Common myeloid progenitor, CD34-positive (primary cell): ENCODE measurements around the gene SH3PXD2B.

Experiments
- CTCF ChIA-PET: fragments of 350-600 bp; sonication (Branson Sonifier 250); formaldehyde crosslinking; loops from one replicate; lab custom pipeline; 2021; ENCODE audit warnings: antibody characterized with exemption; lab: Charles Lee
- POLR2A ChIA-PET: fragments of 350-600 bp; sonication (Branson Sonifier 250); formaldehyde crosslinking; loops from one replicate; lab custom pipeline; 2021; ENCODE audit warnings: antibody characterized with exemption; lab: Charles Lee
- DNase-seq, 3 donors: peaks; one replicate each; pipeline versions ENCODE4 v3.0.0 to v3.0.0-alpha.2; 2013
- H3K27ac ChIP-seq, 2 experiments: 1 replicate in 1 of 2; 2 replicates in 1 of 2; pipeline ENCODE4 v1.7.0; 2013; ENCODE audit warnings: inconsistent platforms in 2 of 2, low read length in 2 of 2, mild to moderate bottlenecking in 2 of 2, low read depth in 1 of 2, moderate library complexity in 1 of 2; ENCODE audit not compliant: severe bottlenecking in 2 of 2, insufficient read depth in 1 of 2, poor library complexity in 1 of 2
- H3K27me3 ChIP-seq, 5 experiments: replicated peaks in 2 of 5; 1 replicate in 3 of 5; 2 replicates in 2 of 5; pipeline versions ENCODE4 v1.6.1 to v1.7.0; 2013; ENCODE audit warnings: low read length in 4 of 5, mild to moderate bottlenecking in 2 of 5, moderate library complexity in 2 of 5, inconsistent platforms in 1 of 5; ENCODE audit not compliant: insufficient read depth in 5 of 5, control insufficient read depth in 4 of 5
- H3K36me3 ChIP-seq, 4 experiments: 1 replicate in 2 of 4; 2 replicates in 2 of 4; pipeline versions ENCODE4 v1.6.1 to v1.7.0; 2013; ENCODE audit warnings: low read length in 3 of 4, control low read depth in 1 of 4, mild to moderate bottlenecking in 1 of 4; ENCODE audit not compliant: control insufficient read depth in 4 of 4, insufficient read depth in 4 of 4
- H3K4me1 ChIP-seq, 4 experiments: 1 replicate in 3 of 4; 2 replicates in 1 of 4; pipeline versions ENCODE4 v1.6.1 to v1.7.1; 2013; ENCODE audit warnings: low read length in 3 of 4, mild to moderate bottlenecking in 3 of 4, control low read depth in 1 of 4, inconsistent platforms in 1 of 4, moderate library complexity in 1 of 4; ENCODE audit not compliant: control insufficient read depth in 4 of 4, insufficient read depth in 4 of 4; ENCODE audit errors: control extremely low read depth in 1 of 4
- H3K4me3 ChIP-seq, 7 experiments: 1 replicate in 4 of 7; 2 replicates in 3 of 7; pipeline versions ENCODE4 v1.5.1 to v1.7.0; 2013; ENCODE audit warnings: mild to moderate bottlenecking in 7 of 7, low read length in 6 of 7, moderate library complexity in 6 of 7, inconsistent platforms in 2 of 7, low read depth in 2 of 7, control low read depth in 1 of 7; ENCODE audit not compliant: insufficient read depth in 4 of 7, control insufficient read depth in 1 of 7; ENCODE audit errors: extremely low read depth in 1 of 7
- H3K9me3 ChIP-seq, 5 experiments: 1 replicate in 4 of 5; 2 replicates in 1 of 5; pipeline versions ENCODE4 v1.6.1 to v1.7.1; 2013; ENCODE audit warnings: low read length in 4 of 5, mild to moderate bottlenecking in 2 of 5, inconsistent platforms in 1 of 5, low read depth in 1 of 5, moderate library complexity in 1 of 5; ENCODE audit not compliant: control insufficient read depth in 4 of 5, insufficient read depth in 2 of 5; ENCODE audit errors: control extremely low read depth in 1 of 5
- WGBS: methylation state at CpG from one replicate; pipeline ENCODE4 v1.1.5; 2013; ENCODE audit not compliant: insufficient coverage; 5-methylcytosine and 5-hydroxymethylcytosine counted together

The SH3PXD2B gene

GRCh38 chr5:172492097-172492840 lies 37.9 kb upstream of the SH3PXD2B start:
- Histone ChIP-seq H3K9me3 (no peaks in the 10 kb centered on the region), H3K4me1 (no peaks in the 10 kb centered on the region), H3K27me3 (peaks cover 0 to 2% (median 0%) of the 10 kb centered on the region in 5 experiments), H3K36me3 (no peaks in the 10 kb centered on the region), H3K27ac (no peak overlapping the region), H3K4me3 (no peak overlapping the region)
- POLR2A ChIA-PET = no interaction called here
- CTCF ChIA-PET = interaction anchor here (1.0 to 2.5 kb wide), 3 partner anchors 10 to 13 kb away, joined by 4 to 8 read pairs (median 4); no protein-coding TSS in a partner anchor
- no peak for DNase-seq
- 88% methylated on average over 14 of the region's 14 CpGs for WGBS

GRCh38 chr5:172491481-172491880 lies 37.2 kb upstream of the SH3PXD2B start:
- WGBS = 84% methylated on average over 7 of the region's 8 CpGs
- ChIA-PET CTCF (interaction anchor here (1.0 to 2.5 kb wide), 3 partner anchors 9 to 12 kb away, joined by 4 to 8 read pairs (median 4); no protein-coding TSS in a partner anchor), POLR2A (no interaction called here)
- Histone ChIP-seq H3K9me3 (no peaks in the 10 kb centered on the region), H3K27me3 (peaks cover 0 to 2% (median 0%) of the 10 kb centered on the region in 5 experiments), H3K4me1 (no peaks in the 10 kb centered on the region), H3K36me3 (no peaks in the 10 kb centered on the region), H3K27ac (no peak overlapping the region), H3K4me3 (no peak overlapping the region)
- DNase-seq = no peak

- POLR2A ChIA-PET = no interaction called here
- Histone ChIP-seq H3K9me3 (no peaks in the 10 kb centered on the region), H3K4me1 (no peaks in the 10 kb centered on the region), H3K36me3 (no peaks in the 10 kb centered on the region), H3K27ac (no peak overlapping the region), H3K4me3 (no peak overlapping the region), H3K27me3 (peaks cover 0 to 2% (median 0%) of the 10 kb centered on the region in 5 experiments)
- 96% methylated on average over 12 of the region's 12 CpGs for WGBS
- no peak for DNase-seq
- CTCF ChIA-PET = interaction anchor here (1.0 to 2.5 kb wide), 3 partner anchors 9 to 12 kb away, joined by 4 to 8 read pairs (median 4); no protein-coding TSS in a partner anchor
Measured at GRCh38 chr5:172490514-172491461, 36.5 kb upstream of the SH3PXD2B start.

GRCh38 chr5:172488221-172488620 lies 33.9 kb upstream of the SH3PXD2B start:
- H3K27ac ChIP-seq = no peak overlapping the region
- no peaks in the 10 kb centered on the region for H3K9me3 ChIP-seq
- no peaks in the 10 kb centered on the region for H3K27me3 ChIP-seq
- ChIA-PET CTCF (interaction anchor here (1.7 kb wide), 1 partner anchor 9 kb away, joined by 6 read pairs; no protein-coding TSS in a partner anchor), POLR2A (no interaction called here)
- no peaks in the 10 kb centered on the region for H3K4me1 ChIP-seq
- WGBS = 95% methylated on average over 14 of the region's 14 CpGs
- DNase-seq = no peak
- H3K36me3 ChIP-seq = no peaks in the 10 kb centered on the region
- H3K4me3 ChIP-seq = no peak overlapping the region

- Histone ChIP-seq H3K4me3 (no peak overlapping the region), H3K27me3 (no peaks in the 10 kb centered on the region), H3K9me3 (no peaks in the 10 kb centered on the region), H3K27ac (no peak overlapping the region), H3K36me3 (no peaks in the 10 kb centered on the region), H3K4me1 (no peaks in the 10 kb centered on the region)
- ChIA-PET CTCF (no interaction called here), POLR2A (no interaction called here)
- DNase-seq = no peak
- 95% methylated on average over 6 of the region's 9 CpGs for WGBS
Measured at GRCh38 chr5:172487671-172488070, 33.3 kb upstream of the SH3PXD2B start.

- CTCF ChIA-PET = interaction anchor here (1.5 kb wide), 1 partner anchor 211 kb away, joined by 5 read pairs; no protein-coding TSS in a partner anchor
- no peaks in the 10 kb centered on the region for H3K9me3 ChIP-seq
- H3K27ac ChIP-seq = no peak overlapping the region
- POLR2A ChIA-PET = no interaction called here
- no peak for DNase-seq
- no peaks in the 10 kb centered on the region for H3K4me1 ChIP-seq
- H3K4me3 ChIP-seq = no peak overlapping the region
- WGBS = no CpG with 5 or more reads among the region's 5 CpGs
- H3K27me3 ChIP-seq = peaks cover 0 to 1% (median 0%) of the 10 kb centered on the region in 5 experiments
- H3K36me3 ChIP-seq = no peaks in the 10 kb centered on the region
Measured at GRCh38 chr5:172486912-172487311, 32.6 kb upstream of the SH3PXD2B start.
